HepG2 (cell line): ENCODE measurements around the gene XRCC1. TPM values are rescaled to one million over a fixed set of nuclear protein-coding genes. Genes with fewer than 3 reads are reported as not detected.
A peak's percentile ranks its signal among the peaks of the same experiment; 100 is the strongest.

ENCODE experiments used
- AGO2 ChIP-seq: fragments of 200-400 bp; formaldehyde crosslinking; optimal IDR thresholded peaks from 2 replicates; pipeline ENCODE3; 2017; ENCODE audit warnings: mild to moderate bottlenecking, low read depth, low read length, moderate library complexity
- ATF7-NPFF ChIP-seq: sonication (generic); formaldehyde crosslinking; IDR thresholded peaks from 2 replicates; pipeline ENCODE4 v1.8.1; 2023; ENCODE audit warnings: mild to moderate bottlenecking, low read depth, missing genetic modification reagents, moderate library complexity
- DPF2 ChIP-seq: sonication (generic); formaldehyde crosslinking; IDR thresholded peaks from 2 replicates; pipeline ENCODE4 v1.4.0; 2020; ENCODE audit warnings: mild to moderate bottlenecking, low read depth, missing genetic modification reagents, borderline replicate concordance
- DR1 ChIP-seq: sonication (generic); formaldehyde crosslinking; IDR thresholded peaks from 2 replicates; pipeline ENCODE4 v1.8.0; 2021; ENCODE audit warnings: mild to moderate bottlenecking, missing genetic modification reagents, inconsistent platforms
- ERF ChIP-seq: IDR thresholded peaks from 2 replicates; pipeline ENCODE4 v1.6.1; 2018; ENCODE audit warnings: missing biosample characterization, missing genetic modification reagents
- FOXA1 ChIP-seq, 2 experiments: fragments of 450-650 bp in 1 of 2; sonication (generic) in 1 of 2; formaldehyde crosslinking in 1 of 2; IDR thresholded peaks; 2 replicates each; pipeline versions ENCODE4 v1.4.0 to v1.6.1; 2016 to 2020; ENCODE audit warnings: missing genetic modification reagents in 1 of 2
- HMG20B ChIP-seq: conservative IDR thresholded peaks from 2 replicates; pipeline ENCODE4 v1.6.1; 2016; ENCODE audit warnings: missing genetic modification reagents, missing compliant biosample characterization
- HNRNPH1 ChIP-seq: fragments of 200-400 bp; formaldehyde crosslinking; optimal IDR thresholded peaks from 2 replicates; pipeline ENCODE3; 2017; ENCODE audit warnings: mild to moderate bottlenecking, low read depth, low read length
- MED1 ChIP-seq: sonication (generic); formaldehyde crosslinking; IDR thresholded peaks from 2 replicates; pipeline ENCODE4 v1.4.0; 2020; ENCODE audit warnings: missing genetic modification reagents
- NCOA1 ChIP-seq: sonication (generic); formaldehyde crosslinking; IDR thresholded peaks from 2 replicates; pipeline ENCODE4 v1.9.0; 2021; ENCODE audit warnings: missing genetic modification reagents
- RNF2 ChIP-seq: fragments of 450-650 bp; conservative IDR thresholded peaks from 2 replicates; pipeline ENCODE4 v1.6.1; 2016; ENCODE audit warnings: low read depth
- SSRP1 ChIP-seq: IDR thresholded peaks from 2 replicates; pipeline ENCODE4 v1.6.1; 2016; ENCODE audit warnings: control low read depth
- TEAD2 ChIP-seq: sonication (generic); formaldehyde crosslinking; IDR thresholded peaks from 2 replicates; pipeline ENCODE4 v1.9.0; 2021; ENCODE audit warnings: missing genetic modification reagents
- TRIM22 ChIP-seq: fragments of 450-650 bp; IDR thresholded peaks from 2 replicates; pipeline ENCODE4 v1.6.1; 2017
- ZBTB34 ChIP-seq: sonication (generic); formaldehyde crosslinking; IDR thresholded peaks from 2 replicates; pipeline ENCODE4 v1.8.0; 2022; ENCODE audit warnings: mild to moderate bottlenecking, missing genetic modification reagents
- ZFP36L1 ChIP-seq: sonication (generic); formaldehyde crosslinking; IDR thresholded peaks from 2 replicates; pipeline ENCODE4 v1.8.0; 2022; ENCODE audit warnings: mild to moderate bottlenecking, missing genetic modification reagents, moderate library complexity
- ZGPAT ChIP-seq: IDR thresholded peaks from 2 replicates; pipeline ENCODE4 v1.6.1; 2016; ENCODE audit warnings: mild to moderate bottlenecking
- ZNF276 ChIP-seq: sonication (generic); formaldehyde crosslinking; IDR thresholded peaks from 2 replicates; pipeline ENCODE4 v1.4.0; 2020; ENCODE audit warnings: mild to moderate bottlenecking, low read depth, missing genetic modification reagents
- ZNF44 ChIP-seq: sonication (generic); formaldehyde crosslinking; IDR thresholded peaks from 2 replicates; pipeline ENCODE4 v1.5.1; 2020; ENCODE audit warnings: mild to moderate bottlenecking, missing genetic modification reagents
- ZNF572 ChIP-seq: sonication (generic); formaldehyde crosslinking; IDR thresholded peaks from 2 replicates; pipeline ENCODE4 v1.5.1; 2020; ENCODE audit warnings: mild to moderate bottlenecking, missing genetic modification reagents
- ZNF597 ChIP-seq: sonication (generic); formaldehyde crosslinking; IDR thresholded peaks from 2 replicates; pipeline ENCODE4 v1.5.0; 2020; ENCODE audit warnings: missing genetic modification reagents
- ZNF703 ChIP-seq: sonication (generic); formaldehyde crosslinking; IDR thresholded peaks from 2 replicates; pipeline ENCODE4 v1.5.1; 2020; ENCODE audit warnings: missing genetic modification reagents, mild to moderate bottlenecking, moderate library complexity, borderline replicate concordance
- ZNF780A ChIP-seq: sonication (generic); formaldehyde crosslinking; IDR thresholded peaks from 2 replicates; pipeline ENCODE4 v1.8.0; 2022; ENCODE audit warnings: mild to moderate bottlenecking, missing genetic modification reagents, moderate library complexity
- ZNF781 ChIP-seq: sonication (generic); formaldehyde crosslinking; IDR thresholded peaks from 2 replicates; pipeline ENCODE4 v1.5.1; 2020; ENCODE audit warnings: borderline replicate concordance, mild to moderate bottlenecking, missing genetic modification reagents; ENCODE audit errors: not compliant biosample characterization
- ZSCAN29 ChIP-seq: sonication (generic); formaldehyde crosslinking; conservative IDR thresholded peaks from 2 replicates; pipeline ENCODE4 v1.4.0; 2020; ENCODE audit warnings: mild to moderate bottlenecking, missing genetic modification reagents
- polyA plus RNA-seq, 8 experiments: library from polyadenylated mRNA; depleted of rRNA in 3 of 8; stranded (reverse) in 7 of 8; unstranded in 1 of 8; fragments of >200 nt; fragmentation: Illumina TruSeq in 4 of 8; extraction: Trizol in 4 of 8; gene quantifications; 2 replicates each; pipeline versions ENCODE4 v1.2.1 to v1.2.3, GENCODE V29; 2011 to 2016; ENCODE audit warnings: low read depth in 4 of 8, missing spikeins in 1 of 8, mixed read lengths in 1 of 8; ENCODE audit not compliant: insufficient read depth in 1 of 8
- total RNA-seq, 5 experiments: library from RNA; depleted of rRNA; stranded (reverse); fragments of >200 nt; fragmentation: Illumina TruSeq; extraction: Trizol; gene quantifications; 2 replicates each; pipeline ENCODE4 v1.2.3, GENCODE V29; 2016; ENCODE audit warnings: low read depth in 1 of 5

The XRCC1 gene
- total and polyA plus RNA-seq, 2 of the 13 experiments (the other 11 are each of a cell fraction or from before 2014, with no cell fraction given) = 24.7 to 26.3 TPM

- TF ChIP-seq ZNF572 (CRISPR knock-in tag) (0 out of 2 replicates have a peak, but pooled peaks have one; percentile 77), MED1 (CRISPR knock-in tag) (no peak), TRIM22 (no peak), NCOA1 (CRISPR knock-in tag) (no peak), ZNF781 (CRISPR knock-in tag) (peak; percentile 16), DR1 (CRISPR knock-in tag) (no peak), SSRP1 (0 out of 2 replicates have a peak, but pooled peaks have one; percentile 35), ERF (peak; percentile 49; the same call in 1 of the 2 replicates), ZSCAN29 (CRISPR knock-in tag) (0 out of 2 replicates have a peak, but pooled peaks have one; percentile 69), ZNF597 (CRISPR knock-in tag) (no peak), ZNF276 (CRISPR knock-in tag) (peak; percentile 85; the same call in 1 of the 2 replicates), FOXA1 (IDR thresholded peaks at IDR 0.05) (no peak), FOXA1 (CRISPR knock-in tag; IDR thresholded peaks at IDR 0.05) (peak; percentile 52), DPF2 (CRISPR knock-in tag) (no peak), RNF2 (no peak), ATF7-NPFF (CRISPR knock-in tag) (no peak; the same call in 1 of the 2 replicates), TEAD2 (CRISPR knock-in tag) (no peak), ZNF44 (CRISPR knock-in tag) (no peak), HMG20B (CRISPR knock-in tag) (no peak), ZBTB34 (no peak), AGO2 (no peak), ZNF703 (CRISPR knock-in tag) (no peak), ZGPAT (no peak), ZNF780A (CRISPR knock-in tag) (no peak), ZFP36L1 (0 out of 2 replicates have a peak, but pooled peaks have one; percentile 38), HNRNPH1 (no peak)
Observed at GRCh38 chr19:43618921-43619261, 43.6 kb upstream of the XRCC1 start (continued).
